GM12874 (cell line): ENCODE data around the gene EVC2.

Experiments used
- TF ChIP-seq, protein P1 (sequence below): IDR thresholded peaks from 2 replicates; pipeline ENCODE4 v1.5.1; 2011; ENCODE audit warnings: low read depth, mild to moderate bottlenecking, control low read depth, low read length, moderate library complexity; ENCODE audit not compliant: insufficient read depth

EVC2 gene

DNA sequence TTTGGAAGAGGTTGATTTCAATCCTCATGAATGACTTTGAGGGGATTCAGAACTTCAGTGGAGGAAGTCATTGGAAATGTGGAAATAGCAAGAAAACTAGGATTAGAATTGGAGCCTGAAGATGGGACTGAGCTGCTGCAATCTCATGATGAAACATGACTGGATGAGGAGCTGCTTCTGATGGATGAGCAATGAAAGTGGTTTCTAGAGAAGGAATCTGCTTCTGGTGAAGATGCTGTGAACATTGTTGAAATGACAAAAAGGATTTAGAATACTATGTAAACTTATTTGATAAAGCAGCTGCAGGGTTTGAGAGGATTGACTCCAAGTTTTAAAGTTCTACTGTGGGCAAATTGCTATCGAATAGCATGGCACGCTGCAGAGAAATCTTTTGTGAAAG is 29.7 kb upstream of the EVC2 start:
- TF ChIP-seq, protein P1, sequence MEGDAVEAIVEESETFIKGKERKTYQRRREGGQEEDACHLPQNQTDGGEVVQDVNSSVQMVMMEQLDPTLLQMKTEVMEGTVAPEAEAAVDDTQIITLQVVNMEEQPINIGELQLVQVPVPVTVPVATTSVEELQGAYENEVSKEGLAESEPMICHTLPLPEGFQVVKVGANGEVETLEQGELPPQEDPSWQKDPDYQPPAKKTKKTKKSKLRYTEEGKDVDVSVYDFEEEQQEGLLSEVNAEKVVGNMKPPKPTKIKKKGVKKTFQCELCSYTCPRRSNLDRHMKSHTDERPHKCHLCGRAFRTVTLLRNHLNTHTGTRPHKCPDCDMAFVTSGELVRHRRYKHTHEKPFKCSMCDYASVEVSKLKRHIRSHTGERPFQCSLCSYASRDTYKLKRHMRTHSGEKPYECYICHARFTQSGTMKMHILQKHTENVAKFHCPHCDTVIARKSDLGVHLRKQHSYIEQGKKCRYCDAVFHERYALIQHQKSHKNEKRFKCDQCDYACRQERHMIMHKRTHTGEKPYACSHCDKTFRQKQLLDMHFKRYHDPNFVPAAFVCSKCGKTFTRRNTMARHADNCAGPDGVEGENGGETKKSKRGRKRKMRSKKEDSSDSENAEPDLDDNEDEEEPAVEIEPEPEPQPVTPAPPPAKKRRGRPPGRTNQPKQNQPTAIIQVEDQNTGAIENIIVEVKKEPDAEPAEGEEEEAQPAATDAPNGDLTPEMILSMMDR: no peak

GRCh38 chr4:5735463-5735862 is 27.1 kb upstream of the EVC2 start:
- TF ChIP-seq, protein P1: no peak

DNA sequence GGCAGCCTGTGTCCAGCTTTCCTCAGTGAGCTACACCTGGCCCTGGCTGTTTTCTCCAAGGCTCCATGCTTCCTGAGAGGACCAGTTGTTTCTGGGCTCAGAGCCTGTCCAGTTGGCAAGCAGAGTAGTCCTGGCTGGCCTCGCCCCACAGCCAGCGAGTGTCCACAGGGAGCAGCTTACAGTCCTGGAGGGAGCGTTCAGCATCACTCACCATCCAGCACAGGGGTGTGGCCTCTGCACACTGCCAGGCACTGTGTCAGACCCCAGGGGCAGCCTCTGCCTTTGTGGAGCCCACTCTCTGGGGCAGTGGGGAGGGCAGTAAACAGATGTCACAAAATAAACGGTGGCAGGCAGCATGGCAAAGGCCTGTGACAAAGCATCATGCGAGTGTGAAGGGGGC is 26.5 kb upstream of the EVC2 start:
- TF ChIP-seq, protein P1: no peak

GRCh38 chr4:5732158-5732557 is 23.8 kb upstream of the EVC2 start:
- TF ChIP-seq, protein P1: no peak

DNA sequence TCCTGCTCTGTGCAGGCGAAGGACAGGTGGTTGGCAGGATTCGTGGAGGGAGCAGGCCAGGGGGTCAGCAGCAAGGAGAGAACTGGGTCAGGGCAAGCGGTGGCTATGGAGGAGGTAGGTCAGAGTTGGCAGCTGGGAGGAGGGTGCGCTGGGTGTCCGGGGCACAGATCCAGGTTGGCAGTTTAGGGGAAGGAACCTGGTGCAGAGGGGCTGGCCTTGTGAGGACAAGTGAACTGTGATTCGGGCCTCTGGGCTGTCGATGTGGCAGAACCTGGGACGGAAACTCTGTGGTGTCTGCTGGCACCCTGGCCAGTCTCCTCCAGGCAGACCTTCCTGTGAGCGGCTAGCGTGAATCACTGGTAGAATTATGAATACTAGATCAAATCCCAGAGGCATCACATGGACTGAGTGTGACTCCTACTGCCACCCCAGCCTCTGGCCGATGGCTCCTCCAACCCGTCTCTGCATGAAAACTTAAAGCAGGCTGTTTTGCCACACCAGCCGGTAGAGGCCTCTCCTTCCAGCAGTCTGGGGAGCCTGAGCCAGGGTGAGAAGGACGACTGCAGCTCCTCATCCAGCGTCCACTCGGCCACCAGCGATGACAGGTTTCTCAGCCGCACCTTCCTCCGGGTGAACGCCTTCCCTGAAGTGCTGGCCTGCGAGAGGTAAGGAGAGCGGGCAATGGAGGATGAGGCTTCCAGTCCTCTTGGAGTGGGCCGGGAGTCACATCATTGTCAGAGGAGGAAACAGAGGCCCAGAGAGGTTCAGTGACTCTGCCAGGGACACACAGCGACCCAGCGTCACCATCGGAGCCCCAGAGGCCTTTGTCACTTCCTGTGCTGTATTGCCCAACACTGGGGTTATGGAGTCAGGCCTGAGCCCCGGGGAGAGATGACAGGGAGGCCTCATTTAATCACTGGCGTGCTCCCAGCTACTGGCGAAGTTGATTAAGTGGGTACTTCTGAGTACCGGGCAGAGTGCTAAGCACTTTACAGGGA is 22.9 kb upstream of the EVC2 start:
- TF ChIP-seq, protein P1: no peak

- TF ChIP-seq, protein P1: no peak
Measured at GRCh38 chr4:5730436-5730835, 22.1 kb upstream of the EVC2 start.

DNA sequence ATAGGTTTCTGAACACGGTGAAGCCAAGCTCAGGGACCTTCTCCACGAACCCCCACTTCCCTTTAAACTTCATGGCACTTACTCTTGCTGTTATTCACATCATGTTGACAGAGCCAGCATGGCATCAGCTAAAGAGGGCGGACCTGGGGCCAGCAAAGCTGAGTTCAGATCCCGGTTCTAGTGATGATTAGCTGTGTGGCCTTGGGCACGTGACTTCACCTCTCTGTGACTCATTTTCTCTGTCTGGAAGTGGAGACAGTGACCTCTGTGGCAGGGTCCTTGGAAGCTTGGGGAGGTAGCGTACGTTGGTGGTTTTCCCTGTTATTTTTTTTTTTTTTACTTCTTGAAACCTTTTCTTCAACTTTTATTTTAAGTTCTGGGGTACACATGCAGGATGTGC is 16.0 kb upstream of the EVC2 start:
- TF ChIP-seq, protein P1: no peak
